ENCODE results near the gene ERGIC1. TPM values are rescaled to one million over a fixed set of nuclear protein-coding genes. Genes with fewer than 3 reads are reported as not detected.
A peak's percentile ranks its signal among the peaks of the same experiment; 100 is the strongest.

The ERGIC1 gene
- total and polyA plus RNA-seq, 2 of the 13 experiments (the other 11 are each of a cell fraction or from before 2014, with no cell fraction given): 78.5 to 184 TPM

DNA sequence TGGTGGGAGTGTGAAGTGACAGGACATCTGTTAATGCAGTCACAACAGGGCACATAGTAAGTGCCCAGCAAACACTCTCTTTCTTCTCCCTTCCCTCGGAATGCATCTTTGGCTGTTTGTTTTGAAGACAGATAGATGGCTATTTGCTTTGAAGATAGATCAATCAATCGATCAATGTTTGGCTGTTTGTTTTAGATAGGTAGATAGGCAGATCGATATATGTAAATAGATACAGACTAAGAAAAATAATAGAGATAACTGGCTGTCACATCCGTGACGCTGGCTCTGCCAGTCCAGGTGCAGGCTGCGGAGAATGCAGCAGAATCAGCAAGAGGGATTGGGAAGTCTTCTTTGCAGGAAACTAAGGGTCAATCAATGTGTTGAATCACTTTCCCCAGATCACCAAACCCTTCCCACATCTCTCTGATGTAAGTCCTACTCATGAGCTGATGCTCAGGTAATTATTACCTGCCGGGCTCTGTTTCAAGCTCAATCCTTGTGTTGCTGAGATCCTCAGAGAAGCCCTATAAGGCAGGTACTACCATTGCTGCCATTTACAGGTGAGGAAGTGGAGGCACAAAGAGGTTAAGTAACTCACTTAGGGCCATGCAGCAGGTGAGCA, 60.8 kb downstream of the ERGIC1 start (continued):
- peak; percentile 22; the same call in 1 of the 2 replicates for TF ChIP-seq ZNF792 (CRISPR knock-in tag; IDR thresholded peaks at IDR 0.05)
- TF ChIP-seq RFXANK (CRISPR knock-in tag; IDR thresholded peaks at IDR 0.05): no peak
- TF ChIP-seq STAG1 (CRISPR knock-in tag; IDR thresholded peaks at IDR 0.05): 0 out of 2 replicates have a peak, but pooled peaks have one; percentile 16
- 0 out of 2 replicates have a peak, but pooled peaks have one; percentile 27 for TF ChIP-seq STAT6 (CRISPR knock-in tag; IDR thresholded peaks at IDR 0.05; ENCODE audit: borderline replicate concordance)
- 0 out of 2 replicates have a peak, but pooled peaks have one; percentile 19 for TF ChIP-seq ZSCAN25 (CRISPR knock-in tag; IDR thresholded peaks at IDR 0.05)
- no peak for TF ChIP-seq DBP (CRISPR knock-in tag; IDR thresholded peaks at IDR 0.05; ENCODE audit: not compliant biosample characterization)
- no peak for TF ChIP-seq JARID2 (CRISPR knock-in tag; IDR thresholded peaks at IDR 0.05; ENCODE audit: insufficient replicate concordance)
- TF ChIP-seq PPARG (CRISPR knock-in tag; conservative IDR thresholded peaks at IDR 0.05): peak; percentile 59; the same call in 1 of the 2 replicates
- no peak for TF ChIP-seq ZNF333 (CRISPR knock-in tag; IDR thresholded peaks at IDR 0.05; ENCODE audit: borderline replicate concordance)
- no peak for TF ChIP-seq HNRNPL (IDR thresholded peaks at IDR 0.05; ENCODE audit: low read depth, low read length)
- no peak for TF ChIP-seq ZNF274 (CRISPR knock-in tag; IDR thresholded peaks at IDR 0.05)
- TF ChIP-seq RARA (CRISPR knock-in tag; IDR thresholded peaks at IDR 0.05): peak; percentile 70
- no peak for TF ChIP-seq ZNF780A (CRISPR knock-in tag; IDR thresholded peaks at IDR 0.05)
- TF ChIP-seq TCF7L2 (IDR thresholded peaks at IDR 0.05; ENCODE audit: low read depth, low read length): no peak
- peak; percentile 93 for TF ChIP-seq TEAD3 (CRISPR knock-in tag; optimal IDR thresholded peaks at IDR 0.05; ENCODE audit: borderline replicate concordance)
- no peak for TF ChIP-seq HMGA1 (CRISPR knock-in tag; conservative IDR thresholded peaks at IDR 0.05)
- TF ChIP-seq AKAP8 (CRISPR knock-in tag; IDR thresholded peaks at IDR 0.05): no peak
- 0 out of 2 replicates have a peak, but pooled peaks have one; percentile 50 for TF ChIP-seq ZNF331 (CRISPR knock-in tag; IDR thresholded peaks at IDR 0.05)
- peak; percentile 82 for TF ChIP-seq NR2F2 (IDR thresholded peaks at IDR 0.05; ENCODE audit: borderline replicate concordance, low read depth)
- no peak for TF ChIP-seq ZNF660 (CRISPR knock-in tag; IDR thresholded peaks at IDR 0.05; ENCODE audit: borderline replicate concordance, low read depth)
- peak; percentile 48 for TF ChIP-seq HNF4A (CRISPR knock-in tag; IDR thresholded peaks at IDR 0.05)
- no peak for TF ChIP-seq CENPBD1 (CRISPR knock-in tag; IDR thresholded peaks at IDR 0.05; ENCODE audit: borderline replicate concordance, low read depth)
- TF ChIP-seq CAMTA2 (CRISPR knock-in tag; IDR thresholded peaks at IDR 0.05; ENCODE audit: borderline replicate concordance): no peak
- no peak for TF ChIP-seq SIN3B (IDR thresholded peaks at IDR 0.05; ENCODE audit: low read length)
- TF ChIP-seq LBX2 (CRISPR knock-in tag; IDR thresholded peaks at IDR 0.05; ENCODE audit: borderline replicate concordance): no peak
- no peak for TF ChIP-seq MIER3 (CRISPR knock-in tag; IDR thresholded peaks at IDR 0.05; ENCODE audit: borderline replicate concordance)
- no peak for TF ChIP-seq ZNF296 (CRISPR knock-in tag; conservative IDR thresholded peaks at IDR 0.05)
- no peak for TF ChIP-seq SP5 (CRISPR knock-in tag; IDR thresholded peaks at IDR 0.05; ENCODE audit: borderline replicate concordance, low read depth)
- TF ChIP-seq ZMAT5 (CRISPR knock-in tag; IDR thresholded peaks at IDR 0.05; ENCODE audit: borderline replicate concordance, low read depth): no peak
